Measurements from ENCODE around the gene MMEL1.
"Not testable (repeated sequence)": the region's sequence is repeated elsewhere in the genome, so short reads cannot be mapped to it uniquely, and the experiment has no call there.

MMEL1 gene

DNA sequence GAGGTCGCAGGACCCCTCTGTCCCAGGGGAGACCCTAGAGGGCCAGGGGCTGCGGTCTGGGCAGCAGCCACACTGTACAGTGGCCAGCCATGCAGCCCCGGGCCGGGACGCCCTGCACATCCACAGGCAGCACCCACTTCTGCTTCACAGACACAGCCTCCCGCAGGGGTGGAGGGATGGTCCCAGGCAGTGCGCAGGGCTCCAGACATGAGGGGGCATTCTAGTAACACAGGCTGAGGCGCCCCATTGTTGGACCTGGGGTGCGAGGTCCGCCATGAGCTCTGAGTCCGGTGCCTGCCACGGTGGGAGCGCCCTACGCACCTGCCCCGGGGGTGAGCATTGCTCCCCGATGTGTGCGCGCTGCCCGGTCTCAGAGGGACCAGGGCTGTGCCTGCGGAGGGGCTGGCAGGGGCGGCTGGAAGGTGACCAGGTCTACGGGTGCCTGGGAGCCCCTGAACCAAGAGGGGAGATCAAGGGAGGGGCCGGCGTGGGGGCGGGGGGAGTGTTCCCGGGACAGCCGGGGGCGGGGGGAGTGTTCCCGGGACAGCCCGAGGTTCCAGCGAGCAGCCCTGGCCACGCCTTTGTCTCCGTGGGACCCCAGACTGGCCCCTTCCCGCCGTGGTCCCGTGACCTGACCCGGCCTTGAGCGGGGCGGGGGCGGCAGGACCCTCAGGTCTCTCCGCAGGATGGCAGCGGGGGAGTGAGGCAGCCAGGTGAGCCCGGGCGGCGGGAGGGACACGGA, 4.5 kb downstream of the MMEL1 start:
- no peak for DNase-seq

GRCh38 chr1:2627746-2628145, 5.1 kb downstream of the MMEL1 start:
- no peak for DNase-seq

- DNase-seq = not testable (repeated sequence)
Measured at GRCh38 chr1:2625748-2626147, 7.1 kb downstream of the MMEL1 start.

DNA sequence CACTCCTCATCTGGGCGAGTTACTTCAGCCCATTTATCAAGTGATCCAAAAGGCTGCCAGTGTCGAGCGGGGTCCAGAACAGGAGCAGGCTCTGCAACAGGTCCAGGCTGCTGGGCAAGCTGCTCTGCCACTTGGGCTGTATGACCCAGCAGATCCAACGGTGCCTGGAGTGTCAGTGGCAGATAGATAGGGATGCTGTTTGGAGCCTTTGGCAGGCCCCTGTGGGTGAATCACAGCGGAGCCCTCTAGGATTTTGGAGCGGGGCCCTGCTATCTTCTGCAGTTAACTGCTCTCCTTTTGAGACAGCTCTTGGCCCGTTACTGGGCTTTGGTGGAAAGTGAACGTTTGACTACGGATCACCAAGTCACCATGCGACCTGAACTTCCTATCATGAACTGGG, 7.5 kb downstream of the MMEL1 start:
- DNase-seq = no peak

DNA sequence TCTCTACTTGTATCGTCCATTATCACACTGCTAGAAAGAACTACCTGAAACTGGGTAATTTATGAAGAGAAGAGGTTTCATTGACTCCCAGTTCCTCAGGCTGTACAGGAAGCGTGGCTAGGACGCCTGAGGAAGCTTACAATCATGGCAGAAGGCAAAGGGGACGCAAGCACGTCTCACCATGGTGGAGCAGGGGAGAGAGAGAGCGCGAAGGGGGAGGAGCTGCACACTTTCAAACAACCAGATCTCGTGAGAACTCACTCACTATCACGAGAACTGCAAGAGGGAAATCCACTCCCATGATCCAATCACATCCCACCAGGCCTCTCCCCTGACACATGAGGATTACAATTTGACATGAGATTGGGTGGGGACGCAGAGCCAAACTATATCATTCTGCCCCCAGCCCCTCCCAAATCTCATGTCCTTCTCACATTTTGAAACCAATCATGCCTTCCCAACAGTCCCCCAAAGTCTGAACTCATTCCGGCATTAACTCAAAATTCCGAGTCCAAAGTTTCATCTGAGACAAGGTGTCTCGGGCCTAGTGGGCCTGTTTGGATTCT, 8.0 kb downstream of the MMEL1 start:
- DNase-seq = no peak

GRCh38 chr1:2623571-2624337, 9.1 kb downstream of the MMEL1 start:
- no peak for DNase-seq

- no peak for DNase-seq
Measured at GRCh38 chr1:2617971-2618470, 14.8 kb downstream of the MMEL1 start.

- DNase-seq = no peak
Measured at GRCh38 chr1:2614145-2614544, 18.7 kb downstream of the MMEL1 start.

- DNase-seq = no peak
Measured at GRCh38 chr1:2612591-2613365, 20.0 kb downstream of the MMEL1 start.

DNA sequence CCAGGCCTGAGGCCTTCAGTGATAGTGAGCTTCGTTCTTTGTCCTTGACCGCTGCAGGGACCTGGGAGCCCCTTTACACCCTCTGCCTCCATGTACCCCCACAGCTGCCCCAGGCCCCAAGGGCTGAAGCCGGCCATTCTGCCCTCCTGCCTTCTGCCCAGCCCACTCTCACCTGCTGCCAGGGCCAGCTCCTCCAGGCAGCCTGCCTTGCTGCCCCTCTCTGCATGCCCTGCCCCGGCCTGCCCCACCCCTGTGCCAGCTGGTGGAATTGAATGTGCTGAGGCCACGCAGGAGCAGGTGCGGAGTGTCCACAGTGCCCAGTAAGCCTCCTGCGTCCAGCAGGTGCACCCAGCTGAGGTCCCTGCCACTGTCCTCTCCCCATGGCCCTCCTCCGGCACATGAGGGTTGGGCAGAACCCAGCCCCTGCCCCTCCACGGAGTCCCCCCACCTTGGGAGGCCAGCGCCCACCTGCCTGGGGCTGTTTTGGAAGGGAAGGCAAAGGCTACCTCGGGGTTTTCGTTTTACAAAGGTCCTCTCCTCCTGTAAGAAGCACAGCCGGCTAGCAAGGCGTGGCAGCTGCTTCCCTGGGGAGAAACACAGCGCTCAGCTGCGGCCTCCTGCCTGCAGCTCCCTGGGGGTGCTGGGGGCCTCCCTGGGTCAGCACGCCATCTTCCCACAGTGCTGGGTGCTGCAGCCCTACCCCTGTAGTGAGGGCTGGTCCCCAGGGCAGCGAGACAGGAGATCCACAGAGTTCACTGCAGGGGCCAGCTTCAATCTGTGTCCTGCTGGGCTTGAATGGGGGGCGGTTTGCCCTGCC, 21.0 kb downstream of the MMEL1 start:
- DNase-seq = no peak

DNA sequence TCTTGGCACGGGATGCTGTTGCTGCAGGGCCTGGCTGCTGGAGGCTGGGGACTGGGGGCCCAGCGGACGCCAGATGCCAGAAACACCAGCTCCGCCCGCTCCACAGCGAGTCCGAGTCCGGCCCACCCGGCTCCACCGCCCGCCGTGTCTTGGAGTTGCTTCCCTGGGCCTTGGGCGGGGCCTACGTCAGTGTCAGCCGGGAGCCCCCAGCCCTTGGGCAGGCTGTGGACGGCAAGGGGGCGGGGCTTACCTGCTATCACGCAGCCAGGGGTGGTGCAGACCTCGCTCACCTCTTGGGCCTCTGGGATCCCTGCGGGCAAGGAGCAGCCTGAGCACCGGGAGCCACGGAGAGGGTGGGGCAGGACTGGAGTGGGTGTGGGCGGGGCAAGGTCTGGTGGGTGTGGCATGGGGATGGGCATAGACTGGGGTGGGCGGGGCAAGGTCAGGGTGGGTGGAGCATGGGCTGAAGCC, 21.8 kb downstream of the MMEL1 start:
- no peak for DNase-seq

DNA sequence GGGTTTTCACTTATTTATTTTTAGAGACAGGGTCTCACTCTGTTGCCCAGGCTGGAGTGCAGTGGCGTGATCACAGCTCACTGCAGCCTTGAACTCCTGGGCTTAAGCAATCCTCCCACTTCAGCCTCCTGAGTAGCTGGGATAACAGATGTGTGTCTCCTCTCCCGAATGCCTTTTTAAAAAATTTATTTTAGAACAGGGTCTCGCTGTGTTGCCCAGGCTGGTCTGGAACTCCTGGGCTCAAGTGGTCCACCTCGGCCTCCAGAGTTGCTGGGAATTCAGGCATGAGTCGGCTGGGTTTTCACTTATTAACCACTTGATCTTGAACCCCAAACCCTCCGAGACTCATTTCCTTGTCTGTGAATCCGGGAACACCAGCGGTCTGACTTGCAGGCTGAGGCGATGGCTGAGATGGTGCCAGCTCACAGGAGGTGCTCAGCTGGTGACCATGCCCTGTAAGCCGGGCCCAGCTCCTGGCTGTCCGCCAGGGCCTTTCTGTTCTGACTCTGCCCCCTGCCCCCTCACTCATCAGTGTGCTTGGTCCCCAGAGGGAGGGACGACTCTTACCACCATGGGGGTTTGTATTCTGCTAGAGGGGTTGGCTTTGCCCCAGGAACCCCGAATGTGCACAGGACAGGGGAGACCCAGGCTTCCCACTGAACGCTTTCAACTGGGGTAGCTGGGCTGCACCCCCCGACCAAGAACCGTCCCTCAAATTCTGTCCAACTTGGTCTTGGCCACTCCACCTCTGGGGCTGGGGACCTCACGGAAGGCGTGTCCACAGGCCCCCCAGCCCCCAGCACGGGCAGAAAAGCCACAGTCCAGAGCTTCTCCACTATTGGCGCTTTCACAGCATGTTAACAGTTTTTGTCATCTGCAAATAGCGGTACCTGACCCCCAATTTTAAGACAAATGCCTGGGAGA, 22.5 kb downstream of the MMEL1 start:
- peak in 2 of 14 donors; percentile 5 to 78 for DNase-seq

GRCh38 chr1:2609319-2610035, 23.3 kb downstream of the MMEL1 start:
- no peak for DNase-seq

GRCh38 chr1:2607641-2608091, 25.1 kb downstream of the MMEL1 start:
- DNase-seq = peak in 1 of 14 donors; percentile 37

DNA sequence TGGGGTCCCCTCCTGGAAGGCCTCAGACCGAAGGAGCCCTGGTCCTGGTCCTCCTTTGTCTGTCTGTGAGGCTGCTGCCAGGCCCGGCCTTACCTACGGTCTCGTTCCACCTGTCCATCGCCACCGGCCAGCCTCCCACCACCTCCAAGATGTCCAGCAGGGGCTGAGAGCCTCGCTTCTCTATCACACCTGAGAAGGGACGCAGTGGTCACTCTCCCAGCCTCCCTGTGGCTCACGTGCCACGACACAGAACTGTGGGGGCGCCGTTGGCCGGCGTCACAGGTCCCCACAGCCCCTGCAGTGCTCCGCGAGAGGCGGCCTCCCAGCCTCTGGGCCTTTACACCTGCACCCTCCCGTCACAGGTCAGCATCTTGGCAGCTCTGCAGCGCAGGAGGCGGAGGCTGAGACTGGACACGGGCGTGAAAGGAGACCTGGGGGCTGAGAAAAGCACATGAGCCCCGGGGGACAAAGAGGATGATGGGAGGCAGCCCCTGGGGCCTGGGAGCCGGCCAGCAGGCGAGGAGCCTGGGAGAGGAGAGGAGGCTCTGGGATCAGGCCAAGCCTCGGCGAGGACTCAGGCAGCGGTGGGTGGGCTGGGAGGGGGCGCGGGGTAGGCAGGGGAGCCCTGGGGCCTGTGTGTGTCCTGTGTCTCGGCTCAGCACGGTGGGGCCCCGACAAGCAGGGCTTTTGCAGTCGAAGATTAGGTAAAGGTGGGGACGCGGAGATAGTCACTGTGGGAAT, 25.8 kb downstream of the MMEL1 start:
- DNase-seq = no peak

- DNase-seq = no peak
Measured at GRCh38 chr1:2606396-2606880, 26.4 kb downstream of the MMEL1 start.

GRCh38 chr1:2605509-2606395, 27.1 kb downstream of the MMEL1 start:
- DNase-seq = no peak
